GM12891 (cell line): ENCODE results near the gene PPP1R12A.

ENCODE experiments used
- DNase-seq: peaks from one replicate; pipeline ENCODE4 v3.0.0; 2011; ENCODE audit warnings: low spot score; ENCODE audit not compliant: insufficient read length
- FAIRE-seq: peaks from 2 replicates; lab custom pipeline; 2011; peaks lifted over from hg19 to GRCh38; lab: Jason Lieb, UNC
- PAX5 ChIP-seq: IDR thresholded peaks from 2 replicates; pipeline ENCODE4 v1.6.1; 2011; ENCODE audit warnings: low read length, moderate library complexity, mild to moderate bottlenecking; ENCODE audit not compliant: insufficient read depth, severe bottlenecking
- POLR2A ChIP-seq: IDR thresholded peaks from 2 replicates; pipeline ENCODE4 v1.6.1; 2011; ENCODE audit warnings: low read depth, low read length, control low read depth
- POLR2AphosphoS5 ChIP-seq: IDR thresholded peaks from 2 replicates; pipeline ENCODE4 v1.6.1; 2011; ENCODE audit warnings: low read depth, low read length, control low read depth
- POU2F2 ChIP-seq: IDR thresholded peaks from 2 replicates; pipeline ENCODE4 v1.6.1; 2011; ENCODE audit warnings: low read depth, mild to moderate bottlenecking, control low read depth, low read length, moderate library complexity
- SPI1 ChIP-seq: IDR thresholded peaks from 2 replicates; pipeline ENCODE4 v1.6.1; 2011; ENCODE audit warnings: low read depth, low read length, control low read depth
- TAF1 ChIP-seq: IDR thresholded peaks from 2 replicates; pipeline ENCODE4 v1.6.1; 2011; ENCODE audit warnings: low read depth, low read length, control low read depth

Gene PPP1R12A

GRCh38 chr12:79761341-79761740 lies 173.6 kb downstream of the PPP1R12A start:
- TF ChIP-seq TAF1 = no peak
- TF ChIP-seq SPI1 = no peak
- no peak for TF ChIP-seq POLR2A
- TF ChIP-seq PAX5 = no peak
- no peak for TF ChIP-seq POU2F2
- TF ChIP-seq POLR2AphosphoS5 = no peak
- FAIRE-seq (no peak), DNase-seq (no peak)

- TF ChIP-seq POLR2A (no peak), SPI1 (no peak), POLR2AphosphoS5 (no peak)
- FAIRE-seq (no peak), DNase-seq (no peak)
Measured at GRCh38 chr12:79747274-79747673, 187.6 kb downstream of the PPP1R12A start.

GRCh38 chr12:79737875-79738718 lies 196.8 kb downstream of the PPP1R12A start:
- DNase-seq = peak; percentile 10
- TF ChIP-seq POU2F2 (no peak), PAX5 (no peak), POLR2A (no peak), TAF1 (no peak), POLR2AphosphoS5 (no peak), SPI1 (no peak)
- no peak for FAIRE-seq

GRCh38 chr12:79732638-79733037 lies 202.3 kb downstream of the PPP1R12A start:
- no peak for FAIRE-seq
- TF ChIP-seq PAX5 = no peak
- no peak for TF ChIP-seq POLR2AphosphoS5
- no peak for TF ChIP-seq POU2F2
- TF ChIP-seq TAF1 = no peak
- TF ChIP-seq SPI1 = no peak
- TF ChIP-seq POLR2A = no peak
- DNase-seq = no peak

GRCh38 chr12:79725987-79726386 lies 208.9 kb downstream of the PPP1R12A start:
- DNase-seq (no peak), FAIRE-seq (no peak)
- TF ChIP-seq PAX5 (no peak), TAF1 (no peak), SPI1 (no peak), POU2F2 (no peak), POLR2A (no peak)
